HTR-8/SVneo (cell line): ENCODE results near the gene HSPB1.
"Not testable (repeated sequence)": the region's sequence is repeated elsewhere in the genome, so short reads cannot be mapped to it uniquely, and the experiment has no call there.

Experiments
- DNase-seq: peaks from one replicate; pipeline ENCODE4 v3.0.0; 2011; ENCODE audit warnings: low spot score, mixed read lengths; ENCODE audit not compliant: insufficient read length
- FAIRE-seq: peaks from 2 replicates; lab custom pipeline; 2011; peaks lifted over from hg19 to GRCh38; lab: Jason Lieb, UNC

The HSPB1 gene

GRCh38 chr7:76329479-76329878 lies 27.0 kb downstream of the HSPB1 start:
- no peak for FAIRE-seq
- DNase-seq = no peak

- DNase-seq (no peak), FAIRE-seq (no peak)
Observed at GRCh38 chr7:76330261-76330660, 27.8 kb downstream of the HSPB1 start.

- no peak for FAIRE-seq
- DNase-seq = no peak
Observed at GRCh38 chr7:76330673-76331072, 28.2 kb downstream of the HSPB1 start.

- no peak for DNase-seq
- no peak for FAIRE-seq
Observed at GRCh38 chr7:76332078-76332477, 29.6 kb downstream of the HSPB1 start.

- DNase-seq = no peak
- FAIRE-seq = no peak
Observed at GRCh38 chr7:76333511-76334101, 31.1 kb downstream of the HSPB1 start.

- FAIRE-seq (no peak), DNase-seq (no peak)
Observed at GRCh38 chr7:76334320-76334967, 32.0 kb downstream of the HSPB1 start.

GRCh38 chr7:76335417-76335816 lies 32.9 kb downstream of the HSPB1 start:
- not testable (repeated sequence) for DNase-seq, FAIRE-seq

GRCh38 chr7:76336094-76336493 lies 33.6 kb downstream of the HSPB1 start:
- no peak for FAIRE-seq
- no peak for DNase-seq

GRCh38 chr7:76337147-76337546 lies 34.7 kb downstream of the HSPB1 start:
- no peak for FAIRE-seq

GRCh38 chr7:76338298-76339084 lies 36.0 kb downstream of the HSPB1 start:
- FAIRE-seq (no peak), DNase-seq (no peak)

More at GRCh38 chr7:76337147-76337546, 34.7 kb downstream of the HSPB1 start:
- DNase-seq = no peak

GRCh38 chr7:76340617-76341131 lies 38.2 kb downstream of the HSPB1 start:
- DNase-seq = no peak
- FAIRE-seq = no peak

- DNase-seq = no peak
- FAIRE-seq = no peak
Observed at GRCh38 chr7:76342222-76342621, 39.7 kb downstream of the HSPB1 start.

- FAIRE-seq (no peak), DNase-seq (no peak)
Observed at GRCh38 chr7:76343294-76343930, 40.9 kb downstream of the HSPB1 start.

- DNase-seq = no peak
- FAIRE-seq = no peak
Observed at GRCh38 chr7:76343931-76344321, 41.5 kb downstream of the HSPB1 start.

- FAIRE-seq (no peak), DNase-seq (no peak)
Observed at GRCh38 chr7:76346097-76346496, 43.6 kb downstream of the HSPB1 start.

GRCh38 chr7:76346778-76347177 lies 44.3 kb downstream of the HSPB1 start:
- DNase-seq = no peak
- FAIRE-seq = no peak

- FAIRE-seq (no peak), DNase-seq (no peak)
Observed at GRCh38 chr7:76347710-76348109, 45.2 kb downstream of the HSPB1 start.

GRCh38 chr7:76349313-76349885 lies 46.9 kb downstream of the HSPB1 start:
- no peak for FAIRE-seq
- no peak for DNase-seq

- DNase-seq (no peak), FAIRE-seq (no peak)
Observed at GRCh38 chr7:76351372-76351771, 48.9 kb downstream of the HSPB1 start.

- DNase-seq (no peak), FAIRE-seq (no peak)
Observed at GRCh38 chr7:76352193-76352592, 49.7 kb downstream of the HSPB1 start.
